GM23338 (cell line): ENCODE data around the gene C11orf91. TPM values are rescaled to one million over a fixed set of nuclear protein-coding genes. Genes with fewer than 3 reads are reported as not detected.

Experiments used
- ATAC-seq: fragments of 200-7000 bp; cut with Tn5 transposase; 3 replicates; pipeline ENCODE4 v1.9.1; 2020
- DNase-seq: peaks from one replicate; pipeline ENCODE4 v3.0.0-alpha.2; 2015; ENCODE audit warnings: low spot score
- H2AFZ ChIP-seq: fragments of 200-600 bp; sonication (generic); 2 replicates; pipeline ENCODE4 v1.8.0; 2016; ENCODE audit warnings: antibody characterized with exemption, mild to moderate bottlenecking, moderate library complexity
- H3F3A ChIP-seq: fragments of 200-600 bp; sonication (generic); replicated peaks from 2 replicates; pipeline ENCODE4 v1.8.0; 2017; ENCODE audit warnings: antibody characterized with exemption, mixed run types, low read depth
- H3K27ac ChIP-seq: fragments of 200-600 bp; sonication (generic); 2 replicates; pipeline ENCODE4 v1.6.1; 2016; ENCODE audit warnings: low read depth
- H3K27me3 ChIP-seq: fragments of 200-600 bp; sonication (generic); 2 replicates; pipeline ENCODE4 v1.8.0; 2016; ENCODE audit warnings: mild to moderate bottlenecking, mixed run types, moderate library complexity; ENCODE audit not compliant: insufficient read depth
- H3K36me3 ChIP-seq: fragments of 200-600 bp; sonication (generic); 2 replicates; pipeline ENCODE4 v1.8.0; 2016; ENCODE audit warnings: mild to moderate bottlenecking; ENCODE audit not compliant: insufficient read depth
- H3K4me1 ChIP-seq: fragments of 200-600 bp; sonication (generic); 2 replicates; pipeline ENCODE4 v1.8.0; 2016; ENCODE audit warnings: mild to moderate bottlenecking, moderate library complexity; ENCODE audit not compliant: insufficient read depth
- H3K4me2 ChIP-seq: fragments of 200-600 bp; sonication (generic); 2 replicates; pipeline ENCODE4 v1.7.1; 2017; ENCODE audit warnings: mixed run types
- H3K4me3 ChIP-seq: fragments of 200-600 bp; sonication (generic); 2 replicates; pipeline ENCODE4 v1.6.1; 2016; ENCODE audit warnings: mixed run types
- H3K79me2 ChIP-seq: fragments of 200-600 bp; sonication (generic); replicated peaks from 2 replicates; pipeline ENCODE4 v1.8.0; 2017; ENCODE audit warnings: mild to moderate bottlenecking; ENCODE audit not compliant: insufficient read depth
- H3K9me2 ChIP-seq: fragments of 200-600 bp; sonication (generic); 2 replicates; pipeline ENCODE4 v1.8.0; 2017; ENCODE audit not compliant: insufficient read depth
- H4K20me1 ChIP-seq: fragments of 200-600 bp; sonication (generic); replicated peaks from 2 replicates; pipeline ENCODE4 v1.8.0; 2017; ENCODE audit warnings: mild to moderate bottlenecking; ENCODE audit not compliant: insufficient read depth
- H3K27ac Mint-ChIP-seq: 2 replicates; pipeline ENCODE4 v1.8.0; 2020; ENCODE audit warnings: inconsistent platforms, mild to moderate bottlenecking, moderate library complexity, mixed read lengths
- H3K27me3 Mint-ChIP-seq: 3 replicates; pipeline ENCODE4 v1.8.0; 2022; ENCODE audit warnings: low read depth, mild to moderate bottlenecking, moderate library complexity, mixed read lengths, inconsistent platforms; ENCODE audit not compliant: insufficient read depth, poor library complexity
- H3K36me3 Mint-ChIP-seq: 3 replicates; pipeline ENCODE4 v1.8.0; 2021; ENCODE audit warnings: low read depth, mild to moderate bottlenecking, inconsistent platforms, moderate library complexity, mixed read lengths
- H3K4me1 Mint-ChIP-seq: 3 replicates; pipeline ENCODE4 v1.8.0; 2020; ENCODE audit warnings: mild to moderate bottlenecking, inconsistent platforms, mixed read lengths
- H3K4me3 Mint-ChIP-seq: 3 replicates; pipeline ENCODE4 v1.8.0; 2021; ENCODE audit warnings: moderate library complexity, mild to moderate bottlenecking, inconsistent platforms, mixed read lengths
- H3K9me3 Mint-ChIP-seq: 3 replicates; pipeline ENCODE4 v1.8.0; 2020; ENCODE audit warnings: moderate library complexity, mild to moderate bottlenecking, inconsistent platforms, mixed read lengths
- CREB1 ChIP-seq: fragments of 250-450 bp; sonication (Bioruptor Pico); IDR thresholded peaks from 2 replicates; pipeline ENCODE4 v1.5.0; 2020; ENCODE audit warnings: low read depth, mild to moderate bottlenecking, moderate library complexity
- CTCF ChIP-seq, 2 experiments: fragments of 200-600 bp in 1 of 2; sonication (generic) in 1 of 2; conservative IDR thresholded peaks; 2 replicates each; pipeline versions ENCODE4 v1.5.1 to v1.6.1; 2016 to 2017; ENCODE audit warnings: antibody characterized with exemption in 2 of 2, low read depth in 2 of 2, mild to moderate bottlenecking in 2 of 2, moderate library complexity in 1 of 2
- ETS1 ChIP-seq: IDR thresholded peaks from 2 replicates; pipeline ENCODE4 v1.6.1; 2016; ENCODE audit warnings: antibody characterized with exemption
- EZH2phosphoT487 ChIP-seq: fragments of 200-600 bp; sonication (generic); IDR thresholded peaks from one replicate; pipeline ENCODE4 v1.8.1; 2018; ENCODE audit warnings: antibody characterized with exemption; ENCODE audit not compliant: unreplicated experiment
- JUNB ChIP-seq: IDR thresholded peaks from one replicate; pipeline ENCODE4 v1.6.1; 2016; ENCODE audit warnings: antibody characterized with exemption; ENCODE audit not compliant: unreplicated experiment
- POLR2AphosphoS5 ChIP-seq: IDR thresholded peaks from 2 replicates; pipeline ENCODE4 v1.6.1; 2016; ENCODE audit warnings: antibody characterized with exemption, low read depth
- ZNF462 ChIP-seq: fragments of 250-450 bp; sonication (Bioruptor Pico); IDR thresholded peaks from 2 replicates; pipeline ENCODE4 v1.5.0; 2020; ENCODE audit warnings: mild to moderate bottlenecking, moderate library complexity
- polyA plus RNA-seq: library from polyadenylated mRNA; unstranded; fragments of >200 nt; fragmentation: Nextera tagmentation; extraction: Ambion mirVana; gene quantifications from 2 replicates; pipeline ENCODE4 v1.2.1, GENCODE V29; 2016
- total RNA-seq: library from RNA; depleted of rRNA; stranded (reverse); fragments of >200 nt; shearing (Covaris generic); gene quantifications from 2 replicates; pipeline ENCODE4 v1.2.3, GENCODE V29; 2014

C11orf91 gene
- total and polyA plus RNA-seq, 2 experiments from 2014 or later, result not detected

GRCh38 chr11:33724644-33725035 is 24.0 kb upstream of the C11orf91 start:
- Histone ChIP-seq H3K4me3 (no peak overlapping the region), H2AFZ (no peak overlapping the region), H3K4me1 (no peaks in the 10 kb centered on the region; the same call in 1 of the 2 replicates), H3K36me3 (0 out of 2 replicates have a peak, but pooled peaks cover 5% of the 10 kb centered on the region), H3K79me2 (peaks cover 64% of the 10 kb centered on the region), H4K20me1 (peaks cover 10% of the 10 kb centered on the region; the same call in 1 of the 2 replicates), H3K4me2 (no peak overlapping the region), H3K27me3 (no peaks in the 10 kb centered on the region), H3K27ac (no peak overlapping the region), H3F3A (no peaks in the 10 kb centered on the region), H3K9me2 (no peaks in the 10 kb centered on the region; the same call in 1 of the 2 replicates)
- H3K4me3 Mint-ChIP-seq, result no peak overlapping the region
- DNase-seq, result no peak
- no peak overlapping the region for H3K27ac Mint-ChIP-seq
- TF ChIP-seq EZH2phosphoT487 (no peak), CREB1 (no peak)
- ATAC-seq, result no peak
- peaks cover 6% of the 10 kb centered on the region for H3K27me3 Mint-ChIP-seq
- no peaks in the 10 kb centered on the region for H3K9me3 Mint-ChIP-seq
- H3K4me1 Mint-ChIP-seq, result peaks cover 15% of the 10 kb centered on the region; the same call in 2 of the 3 replicates
- H3K36me3 Mint-ChIP-seq, result peaks cover 15% of the 10 kb centered on the region; the same call in 2 of the 3 replicates

GRCh38 chr11:33723238-33723881 is 22.7 kb upstream of the C11orf91 start:
- peak overlapping the region; percentile 51 for H3K27ac Mint-ChIP-seq
- H3K4me3 Mint-ChIP-seq, result no peak overlapping the region
- H3K4me1 Mint-ChIP-seq, result peaks cover 15% of the 10 kb centered on the region; the same call in 2 of the 3 replicates
- TF ChIP-seq EZH2phosphoT487 (no peak), ETS1 (no peak), JUNB (no peak), CTCF (conservative IDR thresholded peaks at IDR 0.05; ENCODE audit: low read depth in 2 of 2) (no peak), ZNF462 (CRISPR knock-in tag) (no peak), POLR2AphosphoS5 (no peak)

More at GRCh38 chr11:33723238-33723881, 22.7 kb upstream of the C11orf91 start:
- Histone ChIP-seq H3K4me2 (no peak overlapping the region), H3K4me1 (no peaks in the 10 kb centered on the region; the same call in 1 of the 2 replicates), H4K20me1 (no peaks in the 10 kb centered on the region; the same call in 1 of the 2 replicates), H3K27ac (no peak overlapping the region), H3K9me2 (no peaks in the 10 kb centered on the region; the same call in 1 of the 2 replicates), H2AFZ (no peak overlapping the region), H3F3A (no peaks in the 10 kb centered on the region), H3K4me3 (no peak overlapping the region), H3K36me3 (0 out of 2 replicates have a peak, but pooled peaks cover 5% of the 10 kb centered on the region), H3K27me3 (no peaks in the 10 kb centered on the region), H3K79me2 (peaks cover 51% of the 10 kb centered on the region)
- ATAC-seq, result no peak
- no peak for DNase-seq
- Mint-ChIP-seq H3K36me3 (peaks cover 11% of the 10 kb centered on the region; the same call in 2 of the 3 replicates), H3K9me3 (no peaks in the 10 kb centered on the region), H3K27me3 (peaks cover 6% of the 10 kb centered on the region)
